ENCODE results near the gene KRT6C.

DNA sequence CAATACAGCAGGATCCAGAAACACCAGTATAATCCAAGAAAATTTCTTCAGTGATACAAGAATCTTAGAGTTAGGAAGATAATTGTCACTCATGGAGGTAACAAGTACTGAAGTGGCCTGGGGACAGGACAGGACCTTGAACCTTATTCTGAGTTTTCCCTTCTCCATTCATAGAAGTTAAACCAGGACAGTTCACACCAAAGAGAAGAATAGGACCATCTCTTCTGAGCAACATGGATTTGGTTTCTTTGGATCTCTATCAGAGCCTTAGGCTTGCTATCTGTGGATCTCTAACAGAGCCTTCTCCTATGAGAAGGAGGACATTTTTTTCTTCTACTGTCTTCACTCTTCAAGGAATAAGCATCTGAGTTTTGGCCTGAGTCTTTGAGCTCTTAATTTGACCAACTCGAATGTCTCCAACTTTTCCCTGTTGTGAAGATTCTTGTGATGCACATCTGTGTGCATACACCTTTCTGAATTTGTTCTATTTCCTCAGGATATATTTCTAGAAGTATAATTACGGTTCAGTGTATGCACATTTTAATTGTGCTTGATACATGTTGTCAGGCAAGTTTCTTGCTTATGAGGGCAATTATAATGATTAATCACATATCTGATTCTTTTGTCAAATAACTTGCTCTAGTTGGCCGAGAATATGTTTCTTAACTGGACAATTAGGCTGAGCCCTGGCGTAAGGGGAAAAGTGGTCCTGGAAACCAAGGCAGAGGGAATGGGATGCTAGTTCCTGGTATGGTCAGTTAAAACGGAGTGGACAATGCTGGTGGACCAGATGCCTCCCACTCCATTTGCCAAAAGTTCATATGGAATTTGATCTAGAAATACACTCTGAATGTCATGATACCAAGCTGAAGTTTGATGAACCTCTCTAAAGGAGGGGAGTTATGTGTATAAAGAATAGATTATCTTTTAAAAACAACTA is 12.8 kb upstream of the KRT6C start:
- TF ChIP-seq, protein P1, sequence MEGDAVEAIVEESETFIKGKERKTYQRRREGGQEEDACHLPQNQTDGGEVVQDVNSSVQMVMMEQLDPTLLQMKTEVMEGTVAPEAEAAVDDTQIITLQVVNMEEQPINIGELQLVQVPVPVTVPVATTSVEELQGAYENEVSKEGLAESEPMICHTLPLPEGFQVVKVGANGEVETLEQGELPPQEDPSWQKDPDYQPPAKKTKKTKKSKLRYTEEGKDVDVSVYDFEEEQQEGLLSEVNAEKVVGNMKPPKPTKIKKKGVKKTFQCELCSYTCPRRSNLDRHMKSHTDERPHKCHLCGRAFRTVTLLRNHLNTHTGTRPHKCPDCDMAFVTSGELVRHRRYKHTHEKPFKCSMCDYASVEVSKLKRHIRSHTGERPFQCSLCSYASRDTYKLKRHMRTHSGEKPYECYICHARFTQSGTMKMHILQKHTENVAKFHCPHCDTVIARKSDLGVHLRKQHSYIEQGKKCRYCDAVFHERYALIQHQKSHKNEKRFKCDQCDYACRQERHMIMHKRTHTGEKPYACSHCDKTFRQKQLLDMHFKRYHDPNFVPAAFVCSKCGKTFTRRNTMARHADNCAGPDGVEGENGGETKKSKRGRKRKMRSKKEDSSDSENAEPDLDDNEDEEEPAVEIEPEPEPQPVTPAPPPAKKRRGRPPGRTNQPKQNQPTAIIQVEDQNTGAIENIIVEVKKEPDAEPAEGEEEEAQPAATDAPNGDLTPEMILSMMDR (IDR thresholded peaks at IDR 0.05 in 8 of 11, conservative IDR thresholded peaks at IDR 0.05 in 3 of 11), result no peak
- no peak for TF ChIP-seq POLR2A (IDR thresholded peaks at IDR 0.05)
- TF ChIP-seq POLR2AphosphoS5 (IDR thresholded peaks at IDR 0.05), result no peak
